Activated B cell treated with CpG ODN at 0.5 μM for 24 hours (primary cell): ENCODE data around the gene FOXJ2. TPM values are rescaled to one million over a fixed set of nuclear protein-coding genes. Genes with fewer than 3 reads are reported as not detected.

Experiments used
- ATAC-seq: fragments of 200-7000 bp; cut with Tn5 transposase; one replicate; pipeline ENCODE4 v1.10.0; 2021; ENCODE audit warnings: low read depth, mild to moderate bottlenecking, moderate library complexity
- CTCF ChIA-PET: fragments of 350-600 bp; sonication (Branson Sonifier 250); formaldehyde crosslinking; loops from one replicate; lab custom pipeline; 2021; ENCODE audit warnings: antibody characterized with exemption; lab: Charles Lee
- POLR2A ChIA-PET: fragments of 350-600 bp; sonication (Branson Sonifier 250); formaldehyde crosslinking; loops from one replicate; lab custom pipeline; 2021; ENCODE audit warnings: antibody characterized with exemption; lab: Charles Lee
- DNase-seq: peaks from one replicate; pipeline ENCODE4 v3.0.0; 2022
- H3K27ac Mint-ChIP-seq: one replicate; pipeline ENCODE4 v1.8.0; 2020; ENCODE audit warnings: mixed read lengths
- H3K27me3 Mint-ChIP-seq: one replicate; pipeline ENCODE4 v1.8.0; 2021; ENCODE audit warnings: mixed read lengths
- H3K36me3 Mint-ChIP-seq: one replicate; pipeline ENCODE4 v1.8.0; 2021; ENCODE audit warnings: low read depth, mixed read lengths
- H3K4me1 Mint-ChIP-seq: one replicate; pipeline ENCODE4 v1.8.0; 2021; ENCODE audit warnings: mixed read lengths
- H3K4me3 Mint-ChIP-seq: one replicate; pipeline ENCODE4 v1.8.0; 2020; ENCODE audit warnings: mild to moderate bottlenecking, mixed read lengths
- H3K9me3 Mint-ChIP-seq: one replicate; pipeline ENCODE4 v1.8.0; 2020; ENCODE audit warnings: mixed read lengths
- intact Hi-C: fragments of 100-400 bp; cut with micrococcal nuclease; formaldehyde crosslinking; loops from one replicate; pipeline ENCODE4 v1.15.1; 2024
- total RNA-seq: library from RNA; stranded (reverse); gene quantifications from 2 replicates; pipeline ENCODE4 v1.2.3, GENCODE V29; 2022
- TF ChIP-seq, protein P1 (sequence below): fragments of 200-600 bp; IDR thresholded peaks from one replicate; pipeline ENCODE4 v1.8.0; 2022; ENCODE audit warnings: antibody characterized with exemption, mild to moderate bottlenecking

Gene FOXJ2
- total RNA-seq, 1 donor from 2014 or later: 13.6 TPM

DNA sequence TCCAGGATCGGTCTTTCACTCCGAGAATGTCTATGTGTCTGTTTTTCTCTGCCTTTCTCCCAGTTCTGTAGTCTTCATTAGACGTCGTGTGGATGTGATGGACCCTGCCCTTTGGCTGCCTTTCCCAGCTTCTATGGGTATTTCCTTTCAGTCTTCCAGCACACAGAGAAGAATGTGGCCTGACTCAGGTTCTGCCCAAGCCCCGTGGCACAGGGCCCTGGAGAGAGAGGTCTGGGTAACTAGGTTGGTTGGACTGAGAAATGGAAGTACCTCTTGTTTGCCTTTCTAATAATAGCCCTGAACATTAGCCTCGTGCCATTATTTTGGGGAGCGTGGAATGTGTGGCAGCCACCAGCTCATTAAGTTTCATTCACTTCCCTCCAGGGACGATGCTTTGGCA is 3.8 kb downstream of the FOXJ2 start:
- POLR2A ChIA-PET: interaction anchor here (0.8 to 1.7 kb wide), 3 partner anchors 9 to 42 kb away, joined by 3 to 20 read pairs (median 4); no protein-coding TSS in a partner anchor
- intact Hi-C loops: loop anchor here (2.0 to 10.0 kb wide), 2 partner anchors 14 to 358 kb away; no protein-coding TSS in a partner anchor
- H3K27me3 Mint-ChIP-seq: no peaks in the 10 kb centered on the region
- no peaks in the 10 kb centered on the region for H3K9me3 Mint-ChIP-seq
- H3K27ac Mint-ChIP-seq: peak overlapping the region; percentile 9
- peaks cover 69% of the 10 kb centered on the region for H3K4me1 Mint-ChIP-seq
- DNase-seq: no peak
- no peak for ATAC-seq
- no peak overlapping the region for H3K4me3 Mint-ChIP-seq
- H3K36me3 Mint-ChIP-seq: peaks cover 15% of the 10 kb centered on the region
- TF ChIP-seq, protein P1, sequence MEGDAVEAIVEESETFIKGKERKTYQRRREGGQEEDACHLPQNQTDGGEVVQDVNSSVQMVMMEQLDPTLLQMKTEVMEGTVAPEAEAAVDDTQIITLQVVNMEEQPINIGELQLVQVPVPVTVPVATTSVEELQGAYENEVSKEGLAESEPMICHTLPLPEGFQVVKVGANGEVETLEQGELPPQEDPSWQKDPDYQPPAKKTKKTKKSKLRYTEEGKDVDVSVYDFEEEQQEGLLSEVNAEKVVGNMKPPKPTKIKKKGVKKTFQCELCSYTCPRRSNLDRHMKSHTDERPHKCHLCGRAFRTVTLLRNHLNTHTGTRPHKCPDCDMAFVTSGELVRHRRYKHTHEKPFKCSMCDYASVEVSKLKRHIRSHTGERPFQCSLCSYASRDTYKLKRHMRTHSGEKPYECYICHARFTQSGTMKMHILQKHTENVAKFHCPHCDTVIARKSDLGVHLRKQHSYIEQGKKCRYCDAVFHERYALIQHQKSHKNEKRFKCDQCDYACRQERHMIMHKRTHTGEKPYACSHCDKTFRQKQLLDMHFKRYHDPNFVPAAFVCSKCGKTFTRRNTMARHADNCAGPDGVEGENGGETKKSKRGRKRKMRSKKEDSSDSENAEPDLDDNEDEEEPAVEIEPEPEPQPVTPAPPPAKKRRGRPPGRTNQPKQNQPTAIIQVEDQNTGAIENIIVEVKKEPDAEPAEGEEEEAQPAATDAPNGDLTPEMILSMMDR: no peak
- CTCF ChIA-PET: interaction anchor here (0.8 to 4.3 kb wide), 3 partner anchors 10 to 103 kb away, joined by 3 to 19 read pairs (median 4); no protein-coding TSS in a partner anchor

DNA sequence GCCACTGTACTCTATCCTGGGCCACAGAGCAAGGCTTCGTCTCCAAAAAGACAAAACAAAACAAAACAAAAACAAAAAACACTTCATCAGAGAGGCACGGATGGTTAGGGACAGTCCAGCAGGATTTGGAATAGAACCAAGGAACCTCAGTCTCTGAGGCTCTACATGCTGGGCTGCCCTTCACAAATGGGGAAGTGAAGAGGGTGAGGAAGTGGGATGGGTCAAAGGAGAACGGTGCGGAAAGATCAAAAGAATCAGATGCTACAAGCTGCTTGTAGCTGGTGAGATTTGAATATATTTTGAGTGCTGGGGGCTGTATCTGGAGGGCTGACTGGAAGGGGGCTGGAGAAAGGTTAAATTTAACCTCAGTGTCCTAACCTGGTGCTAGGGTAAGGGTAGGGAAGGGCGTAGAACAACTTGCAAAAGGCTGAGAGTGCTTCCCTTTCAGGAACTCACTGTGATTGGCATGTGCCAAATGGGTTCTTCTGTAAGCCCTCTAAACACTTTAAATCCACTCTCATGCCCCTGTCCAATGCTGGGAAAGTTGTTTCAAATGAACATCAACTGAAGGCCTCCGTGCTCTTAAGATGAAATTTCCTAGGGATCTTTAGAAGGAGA is 4.6 kb downstream of the FOXJ2 start:
- ChIA-PET CTCF (interaction anchor here (1.5 to 4.3 kb wide), 2 partner anchors 9 to 41 kb away, joined by 3 to 19 read pairs; no protein-coding TSS in a partner anchor), POLR2A (interaction anchor here (0.6 to 1.7 kb wide), 3 partner anchors 10 to 102 kb away, joined by 3 to 20 read pairs (median 4); no protein-coding TSS in a partner anchor)
- Mint-ChIP-seq H3K4me1 (peaks cover 65% of the 10 kb centered on the region), H3K27ac (peak overlapping the region; percentile 78), H3K9me3 (no peaks in the 10 kb centered on the region), H3K36me3 (peaks cover 22% of the 10 kb centered on the region), H3K27me3 (no peaks in the 10 kb centered on the region), H3K4me3 (peak overlapping the region; percentile 55)
- ATAC-seq (peak; percentile 49), DNase-seq (no peak)
- TF ChIP-seq, protein P1: no peak
- intact Hi-C loops: loop anchor here (1.0 to 10.0 kb wide), 3 partner anchors 10 to 358 kb away; no protein-coding TSS in a partner anchor

DNA sequence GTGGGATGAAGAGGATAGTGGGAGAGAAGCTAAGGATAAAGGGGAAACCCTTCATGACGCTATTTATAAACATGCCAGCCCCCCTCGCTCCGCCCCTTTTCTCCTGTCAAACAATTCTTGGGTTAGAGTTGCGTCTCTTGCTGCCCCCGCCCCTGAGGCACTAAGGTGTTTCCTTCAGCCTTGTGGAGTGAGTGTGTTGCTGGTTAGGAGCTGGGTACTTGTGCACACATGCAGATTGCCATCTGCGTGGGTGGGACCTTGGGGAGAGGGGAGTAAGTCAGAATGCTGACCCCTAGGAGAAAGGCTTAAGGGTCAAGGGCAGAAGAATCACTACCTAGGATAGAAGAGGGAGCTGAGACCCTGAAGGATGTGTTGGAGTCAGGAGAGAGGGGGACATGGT is 5.4 kb downstream of the FOXJ2 start:
- ATAC-seq: no peak
- Mint-ChIP-seq H3K27ac (no peak overlapping the region), H3K27me3 (no peaks in the 10 kb centered on the region), H3K9me3 (no peaks in the 10 kb centered on the region), H3K4me3 (no peak overlapping the region), H3K4me1 (peaks cover 66% of the 10 kb centered on the region), H3K36me3 (peaks cover 30% of the 10 kb centered on the region)
- TF ChIP-seq, protein P1: no peak
- ChIA-PET POLR2A (interaction anchor here (1.0 to 1.4 kb wide), 2 partner anchors 11 to 12 kb away, joined by 4 to 6 read pairs; no protein-coding TSS in a partner anchor), CTCF (interaction anchor here (4.3 kb wide), 1 partner anchor 8 kb away, joined by 19 read pairs; no protein-coding TSS in a partner anchor)
- intact Hi-C loops: loop anchor here (1.0 to 10.0 kb wide), 3 partner anchors 11 to 357 kb away; no protein-coding TSS in a partner anchor
- DNase-seq: no peak

DNA sequence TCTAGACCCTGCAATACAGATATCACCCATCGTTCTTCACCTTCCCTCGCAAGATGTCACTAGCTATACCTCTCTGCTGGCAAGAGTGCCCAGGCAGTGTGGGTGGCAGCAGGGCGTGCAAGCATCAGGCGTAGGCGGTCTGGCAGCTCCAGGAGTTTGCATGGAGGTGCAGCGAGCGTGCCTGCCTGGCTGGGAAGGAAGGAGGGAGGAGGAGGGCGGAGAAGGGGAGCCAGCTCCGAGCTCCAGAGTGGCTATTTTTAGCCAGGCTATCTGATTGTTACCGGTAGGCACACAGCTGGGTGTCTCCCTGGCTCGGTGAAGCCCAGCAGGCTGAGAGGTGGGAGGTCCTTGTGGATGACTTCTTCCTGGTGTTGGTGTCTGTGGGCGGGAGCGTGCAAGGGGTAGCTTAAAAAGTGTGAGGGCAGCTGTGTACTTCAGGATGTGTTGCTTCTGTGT is 6.2 kb downstream of the FOXJ2 start:
- POLR2A ChIA-PET: interaction anchor here (1.0 to 1.4 kb wide), 2 partner anchors 12 to 13 kb away, joined by 4 to 6 read pairs; no protein-coding TSS in a partner anchor
- Mint-ChIP-seq H3K36me3 (peaks cover 36% of the 10 kb centered on the region), H3K27me3 (no peaks in the 10 kb centered on the region), H3K4me1 (peaks cover 60% of the 10 kb centered on the region), H3K9me3 (no peaks in the 10 kb centered on the region), H3K27ac (no peak overlapping the region), H3K4me3 (no peak overlapping the region)
- DNase-seq: no peak
- intact Hi-C loops: loop anchor here (10.0 kb wide), 1 partner anchor 356 kb away; no protein-coding TSS in a partner anchor
- no peak for ATAC-seq
- TF ChIP-seq, protein P1: no peak
- CTCF ChIA-PET: interaction anchor here (0.9 to 4.3 kb wide), 2 partner anchors 8 to 105 kb away, joined by 3 to 19 read pairs; no protein-coding TSS in a partner anchor

DNA sequence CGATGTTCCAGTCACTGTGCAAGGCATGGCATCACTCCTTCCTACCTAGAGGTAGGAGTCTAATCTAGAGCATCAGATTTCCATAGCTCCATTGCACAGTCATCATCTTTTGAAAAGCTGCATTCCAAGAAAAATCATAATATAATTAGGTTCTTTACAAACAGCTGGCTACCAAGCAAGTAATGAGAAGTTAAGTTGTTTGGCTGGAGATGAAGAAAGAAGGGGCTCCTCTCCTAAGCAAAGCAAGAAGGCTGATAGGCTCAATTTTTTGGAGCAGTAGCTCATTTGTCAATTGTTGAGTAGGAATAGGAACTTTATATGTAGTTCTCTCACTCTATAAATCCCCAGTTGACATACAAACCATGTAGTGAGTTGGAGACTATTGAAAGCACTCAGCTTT is 8.3 kb downstream of the FOXJ2 start:
- Mint-ChIP-seq H3K4me3 (no peak overlapping the region), H3K4me1 (peaks cover 39% of the 10 kb centered on the region), H3K36me3 (peaks cover 52% of the 10 kb centered on the region), H3K9me3 (no peaks in the 10 kb centered on the region), H3K27me3 (no peaks in the 10 kb centered on the region), H3K27ac (no peak overlapping the region)
- ChIA-PET CTCF (interaction anchor here (1.1 kb wide), 1 partner anchor 108 kb away, joined by 4 read pairs; no protein-coding TSS in a partner anchor), POLR2A (no interaction called here)
- intact Hi-C loops: no loop called here
- DNase-seq (no peak), ATAC-seq (no peak)
- TF ChIP-seq, protein P1: no peak
